Inflammatory macrophage treated with lipopolysaccharide for 4 hours (primary cell): ENCODE data around the gene CDS2.
"Not testable (repeated sequence)": the region's sequence is repeated elsewhere in the genome, so short reads cannot be mapped to it uniquely, and the experiment has no call there.

Experiments used
- DNase-seq: peaks from one replicate; pipeline ENCODE4 v3.0.0-alpha.2; 2020

CDS2 gene

GRCh38 chr20:5126512-5127203, at the start of gene CDS2:
TSS of gene CDS2 (plus strand) at chr20:5127008. CDS start at chr20:5127093, 85 bp downstream.
- DNase-seq, result peak; percentile 100

- DNase-seq, result peak; percentile 23
Observed at GRCh38 chr20:5077761-5078387, 48.9 kb upstream of the CDS2 start.

DNA sequence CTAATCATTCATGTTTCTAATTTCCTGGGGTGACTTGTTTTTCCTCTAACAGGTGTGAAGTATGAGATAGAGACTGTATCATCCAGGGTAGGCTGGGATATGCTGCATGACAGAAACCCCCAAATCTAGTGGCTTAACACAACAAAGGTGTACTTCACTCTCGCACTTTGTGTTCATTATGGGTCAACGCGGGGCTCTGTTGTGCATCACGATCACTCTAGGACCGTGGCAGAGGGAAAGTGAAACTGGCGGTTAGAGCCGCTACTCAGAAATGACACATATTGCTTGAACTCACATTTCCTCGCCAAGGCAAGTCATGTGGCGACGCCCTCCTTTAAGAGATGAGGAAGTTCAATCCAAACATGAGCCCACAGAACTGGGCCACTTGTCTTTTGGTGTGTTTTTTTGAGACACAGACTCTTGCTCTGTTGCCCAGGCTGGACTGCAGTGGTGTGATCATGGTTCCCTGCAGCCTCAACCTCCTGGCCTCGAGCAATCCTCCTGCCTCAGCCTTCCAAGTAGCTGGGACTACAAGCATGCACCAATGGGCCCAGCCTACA, 48.3 kb upstream of the CDS2 start:
- peak; percentile 99 for DNase-seq

- peak; percentile 99 for DNase-seq
Observed at GRCh38 chr20:5080384-5080877, 46.4 kb upstream of the CDS2 start.

GRCh38 chr20:5085380-5085779, 41.4 kb upstream of the CDS2 start:
- DNase-seq, result peak; percentile 72

- no peak for DNase-seq
Observed at GRCh38 chr20:5088688-5089087, 38.1 kb upstream of the CDS2 start.

DNA sequence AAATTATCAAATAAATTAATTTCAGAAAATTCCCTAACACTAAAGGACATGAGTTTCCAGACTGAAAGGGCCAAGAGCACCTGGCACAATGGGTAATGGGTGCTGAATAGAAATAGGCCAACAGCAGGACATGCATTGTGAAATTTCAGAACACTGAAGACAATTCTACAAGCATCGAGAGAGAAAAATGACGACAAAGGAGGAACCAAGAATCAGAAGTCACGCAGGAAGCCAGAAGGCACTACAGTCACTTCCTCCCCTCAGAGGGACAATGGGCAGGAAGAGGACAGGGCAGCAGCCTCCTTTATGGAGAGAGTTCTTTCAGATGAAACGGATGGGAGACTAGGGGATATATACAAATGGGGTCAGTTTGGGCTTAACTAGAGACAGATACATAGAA, 36.6 kb upstream of the CDS2 start:
- peak; percentile 93 for DNase-seq

DNA sequence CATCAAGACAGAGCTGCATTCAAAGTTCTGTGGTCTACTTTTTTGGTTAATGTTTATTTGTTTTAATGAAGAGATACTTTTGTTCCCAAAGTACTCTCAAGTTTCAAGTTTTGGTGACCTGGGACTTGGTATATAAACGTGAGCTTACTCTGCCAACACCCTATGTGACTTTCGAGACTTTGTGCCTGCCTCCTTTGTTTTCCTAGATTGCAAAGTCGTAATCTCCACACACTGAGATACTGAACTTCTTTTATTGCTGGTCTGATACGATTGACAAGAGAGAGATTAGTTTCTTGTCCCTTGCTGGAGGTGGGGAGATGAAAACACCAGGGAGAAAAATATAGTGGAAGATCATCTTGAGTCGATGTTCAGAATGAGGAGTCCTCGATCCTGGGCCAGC, 34.9 kb upstream of the CDS2 start:
- DNase-seq, result no peak

- DNase-seq, result no peak
Observed at GRCh38 chr20:5092765-5093339, 34.0 kb upstream of the CDS2 start.

DNA sequence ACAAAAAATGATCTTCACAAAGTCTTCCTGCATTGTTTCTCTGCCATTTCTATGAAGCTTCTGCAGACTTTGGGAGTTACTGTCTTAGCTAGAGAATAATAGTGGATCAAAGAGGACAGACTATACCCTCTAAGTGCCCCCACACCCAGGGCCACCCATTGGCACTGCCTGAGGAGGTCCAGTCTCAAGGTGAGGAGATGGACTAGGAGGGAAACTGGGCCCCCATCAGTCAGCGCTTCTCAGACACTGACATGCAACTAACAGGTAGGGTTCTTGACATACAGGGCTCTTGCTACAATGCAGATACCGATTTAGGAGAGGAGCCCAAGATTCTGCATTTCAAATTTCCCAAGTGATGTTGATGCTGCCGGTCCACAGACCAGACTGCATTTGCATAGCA, 31.4 kb upstream of the CDS2 start:
- DNase-seq, result no peak

DNA sequence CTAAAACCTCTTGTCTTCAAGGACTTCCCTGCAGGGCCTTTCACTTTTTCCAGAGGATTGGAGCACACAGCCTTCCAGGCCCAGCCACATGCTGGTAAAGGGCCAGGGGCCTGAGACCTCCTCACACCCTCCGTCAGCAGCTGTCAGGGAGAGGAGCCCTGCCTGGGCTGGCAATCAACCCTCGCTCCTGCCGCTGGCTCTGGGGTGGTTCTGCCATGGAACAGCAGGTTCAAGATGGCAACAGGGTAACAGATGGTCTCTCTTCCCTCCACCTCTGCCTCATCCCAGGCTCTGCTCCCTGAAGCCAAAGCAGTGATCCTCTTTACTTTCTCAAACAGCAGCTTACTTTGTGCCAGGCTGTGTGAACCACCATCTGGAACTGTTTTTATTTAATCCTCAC, 30.9 kb upstream of the CDS2 start:
- DNase-seq, result no peak

DNA sequence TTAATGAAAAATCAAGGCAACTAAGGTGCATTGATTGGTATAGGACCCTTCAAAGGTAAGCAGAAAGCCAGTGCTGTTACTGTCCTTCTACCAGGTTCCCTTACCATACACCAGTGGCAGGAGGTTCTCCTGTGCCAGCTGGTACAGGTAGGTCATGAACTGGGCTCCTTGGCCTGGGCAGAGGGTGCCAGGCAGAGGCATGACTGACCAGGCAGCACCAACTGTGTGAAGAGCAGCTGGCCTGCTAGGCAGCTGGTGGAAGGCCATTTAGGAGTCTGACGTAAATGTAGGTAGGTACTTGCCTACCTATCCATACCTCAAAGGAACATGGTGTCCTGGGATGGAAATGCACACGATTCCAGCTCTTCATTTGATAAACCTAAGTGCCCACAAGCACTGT, 30.3 kb upstream of the CDS2 start:
- no peak for DNase-seq

GRCh38 chr20:5099009-5099408, 27.8 kb upstream of the CDS2 start:
- DNase-seq, result not testable (repeated sequence)

- DNase-seq, result not testable (repeated sequence)
Observed at GRCh38 chr20:5099909-5100308, 26.9 kb upstream of the CDS2 start.

DNA sequence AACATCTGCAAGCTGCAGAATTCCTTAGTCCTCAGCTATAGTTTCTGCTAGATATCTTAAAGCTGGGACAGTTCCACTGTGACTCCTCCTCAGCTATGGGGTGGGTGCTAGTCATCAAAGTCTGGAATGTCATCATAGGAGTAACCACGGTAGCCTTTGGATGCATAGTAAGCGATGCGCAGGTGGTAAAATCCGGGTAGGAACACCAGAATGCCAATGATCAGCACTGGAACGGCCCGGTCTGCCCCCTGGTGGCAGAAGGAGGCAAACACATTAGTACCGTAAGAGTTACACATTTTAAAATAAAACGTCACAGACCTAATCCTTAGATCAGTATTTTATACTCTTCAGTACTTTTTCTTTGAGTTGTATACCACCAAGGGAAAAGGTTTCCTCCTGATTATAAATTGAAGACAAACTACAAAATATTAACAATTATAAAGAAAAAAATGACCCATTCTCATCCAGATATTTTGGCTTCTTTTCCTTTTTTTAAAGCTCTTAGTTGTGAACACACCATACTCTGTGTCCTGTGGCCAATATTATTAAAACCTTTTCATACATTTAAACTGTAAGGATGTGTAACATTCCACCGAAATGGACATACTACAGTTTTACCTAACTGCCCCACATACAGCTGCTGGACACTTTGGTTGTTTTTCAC, 26.0 kb upstream of the CDS2 start:
- DNase-seq, result peak; percentile 70

DNA sequence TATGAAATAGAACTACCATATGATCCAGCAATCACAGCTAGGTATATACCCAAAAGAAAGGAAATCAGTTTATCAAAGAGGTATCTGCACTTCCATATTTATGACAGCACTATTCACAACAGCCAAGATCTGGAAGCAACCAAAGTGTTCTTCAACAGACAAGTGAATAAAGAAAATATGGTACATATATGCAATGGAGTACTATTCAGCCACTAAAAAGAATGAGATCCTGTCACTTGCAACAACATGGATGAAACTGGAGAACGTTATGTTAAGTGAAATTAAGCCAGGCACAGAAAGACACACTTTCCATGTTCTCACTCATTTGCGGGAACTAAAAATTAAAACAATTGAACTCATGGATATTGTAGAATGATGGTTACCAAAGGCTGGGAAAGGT, 22.3 kb upstream of the CDS2 start:
- DNase-seq, result no peak

- DNase-seq, result no peak
Observed at GRCh38 chr20:5109276-5109675, 17.5 kb upstream of the CDS2 start.

DNA sequence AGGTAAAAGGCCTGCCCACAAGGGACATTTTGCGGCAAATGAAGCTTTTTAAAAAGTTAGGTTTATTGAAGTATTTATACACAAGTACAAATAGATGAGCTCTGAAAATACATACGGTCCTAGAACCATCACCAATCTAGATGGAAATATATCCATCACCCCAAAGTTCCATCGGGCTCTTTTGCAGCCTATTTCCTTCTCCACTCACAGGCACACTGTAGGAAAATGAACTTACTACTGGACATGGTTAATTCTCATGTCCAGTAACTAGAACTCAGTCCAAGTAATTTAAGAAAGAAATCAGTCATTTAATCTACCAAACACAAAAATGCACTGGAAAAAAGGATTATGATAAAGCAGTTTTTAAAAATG, 13.2 kb upstream of the CDS2 start:
- no peak for DNase-seq

DNA sequence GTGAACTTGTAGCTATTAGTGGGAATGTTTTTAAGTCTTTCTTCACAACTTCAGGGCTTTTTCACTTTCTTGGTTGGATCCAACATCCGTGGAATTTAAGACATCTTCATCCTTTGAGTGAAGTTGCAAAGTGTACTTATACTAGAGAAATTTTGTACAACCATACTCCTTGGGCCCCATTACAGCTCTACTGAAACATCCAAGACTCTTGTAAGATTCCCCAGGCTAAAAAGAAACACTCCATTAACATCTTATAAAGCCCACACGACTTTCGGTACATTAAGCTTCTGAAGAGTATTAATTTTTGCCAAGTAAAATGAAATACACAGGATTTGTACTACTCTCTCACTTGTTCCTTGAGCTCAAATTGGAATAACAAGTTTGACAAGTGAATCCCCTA, 12.4 kb upstream of the CDS2 start:
- no peak for DNase-seq

DNA sequence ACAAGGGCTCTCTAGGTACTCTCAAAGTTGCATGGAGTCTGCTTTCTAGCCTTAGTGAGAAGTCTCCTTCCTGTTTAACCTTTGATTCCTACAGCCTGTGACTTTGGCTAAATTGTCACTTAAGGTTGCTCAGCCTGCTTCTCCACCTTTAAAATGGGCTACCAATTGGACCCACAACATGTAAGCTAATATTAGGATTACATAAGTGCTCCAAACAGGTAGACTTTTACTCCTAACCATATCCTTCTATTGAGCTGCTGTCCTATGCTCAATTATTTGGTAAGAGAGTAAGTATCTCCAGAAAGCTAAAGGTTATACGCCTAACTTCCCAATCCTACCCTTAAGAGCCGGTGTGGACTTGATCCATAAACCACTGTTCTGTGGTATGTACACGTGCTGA, 9.9 kb upstream of the CDS2 start:
- DNase-seq, result no peak

- DNase-seq, result no peak
Observed at GRCh38 chr20:5118220-5119142, 8.3 kb upstream of the CDS2 start.

DNA sequence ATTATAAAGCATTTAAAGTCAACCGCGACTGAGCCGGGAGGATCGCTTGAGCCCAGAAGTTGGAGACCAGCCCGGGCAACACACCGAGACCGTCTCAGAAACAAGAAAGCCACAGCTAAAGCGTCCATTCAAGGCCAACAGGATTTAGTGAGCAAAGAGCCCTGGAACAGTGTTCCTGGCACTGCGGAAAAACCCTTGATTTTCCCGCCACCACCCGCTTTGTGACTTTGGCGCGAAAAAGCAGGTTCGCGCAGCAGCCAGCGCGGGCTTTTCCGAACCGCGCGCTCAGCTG, 7.7 kb upstream of the CDS2 start:
- DNase-seq, result no peak
